HepG2 (cell line): ENCODE measurements around the gene MYBPC2. TPM values are rescaled to one million over a fixed set of nuclear protein-coding genes. Genes with fewer than 3 reads are reported as not detected.

Source experiments
- ATAC-seq: fragments of 200-7000 bp; cut with Tn5 transposase; 3 replicates; pipeline ENCODE4 v1.9.1; 2020; ENCODE audit warnings: mild to moderate bottlenecking, moderate library complexity
- BruUV-seq: library from RNA; stranded (reverse); fragments of 400-500 nt; replicated peaks from 2 replicates; lab custom pipeline; 2021; lab: Mats Ljungman, UMichigan
- CTCF ChIA-PET: fragments of 300-600 bp; formaldehyde crosslinking; extraction: SDS; loops from one replicate; lab custom pipeline; 2021; ENCODE audit warnings: low total read pairs, inconsistent platforms, low intra/inter-chr PET ratio; lab: Yijun Ruan, JAX
- POLR2A ChIA-PET: fragments of 350-600 bp; sonication (Branson Sonifier 250); formaldehyde crosslinking; loops from one replicate; lab custom pipeline; 2020; ENCODE audit warnings: antibody characterized with exemption, inconsistent platforms; lab: Yijun Ruan, JAX
- DNase-seq: peaks from one replicate; pipeline ENCODE4 v3.0.0-alpha.2; 2015; ENCODE audit warnings: low spot score
- FAIRE-seq: peaks from 3 replicates; lab custom pipeline; 2011; peaks lifted over from hg19 to GRCh38; lab: Jason Lieb, UNC
- H2AFZ ChIP-seq: one replicate; pipeline ENCODE4 v1.6.1; 2011; ENCODE audit warnings: low read length, inconsistent platforms
- H3K27ac ChIP-seq: fragments of 300-600 bp; 3 replicates; pipeline ENCODE4 v1.8.0; 2011; ENCODE audit warnings: mixed run types, mild to moderate bottlenecking, mixed read lengths, low read length, inconsistent platforms; ENCODE audit not compliant: insufficient read depth; ENCODE audit errors: extremely low read length
- H3K27me3 ChIP-seq, 2 experiments: fragments of 200-600 bp in 1 of 2; 2 replicates in 1 of 2; 3 replicates in 1 of 2; pipeline versions ENCODE4 v1.6.0 to v1.8.0; 2011; ENCODE audit warnings: low read length in 2 of 2, mild to moderate bottlenecking in 2 of 2, moderate library complexity in 2 of 2, inconsistent platforms in 1 of 2; ENCODE audit not compliant: insufficient read depth in 2 of 2, control insufficient read depth in 1 of 2
- H3K36me3 ChIP-seq, 2 experiments: fragments of 200-600 bp in 1 of 2; replicated peaks in 1 of 2; 2 replicates in 1 of 2; 3 replicates in 1 of 2; pipeline versions ENCODE4 v1.5.1 to v1.8.0; 2011; ENCODE audit warnings: low read length in 2 of 2, inconsistent platforms in 1 of 2; ENCODE audit not compliant: insufficient read depth in 2 of 2, control insufficient read depth in 1 of 2
- H3K4me1 ChIP-seq: 2 replicates; pipeline ENCODE4 v1.5.1; 2012; ENCODE audit warnings: low read length, inconsistent platforms; ENCODE audit not compliant: insufficient read depth
- H3K4me2 ChIP-seq: 2 replicates; pipeline ENCODE4 v1.6.0; 2011; ENCODE audit warnings: low read depth, low read length, inconsistent platforms
- H3K4me3 ChIP-seq, 3 experiments: fragments of 200-600 bp in 1 of 3; sonication (generic), shearing (Covaris generic) in 1 of 3; replicated peaks in 1 of 3; 2 replicates each; pipeline ENCODE4 v1.5.1; 2011 to 2016; ENCODE audit warnings: low read length in 3 of 3, inconsistent platforms in 2 of 3, low read depth in 2 of 3, mild to moderate bottlenecking in 2 of 3, control low read depth in 1 of 3, mixed read lengths in 1 of 3; ENCODE audit not compliant: insufficient read depth in 1 of 3
- H3K79me2 ChIP-seq: one replicate; pipeline ENCODE4 v1.6.1; 2011; ENCODE audit warnings: low read length, inconsistent platforms; ENCODE audit not compliant: insufficient read depth
- H3K9ac ChIP-seq: 2 replicates; pipeline ENCODE4 v1.6.0; 2011; ENCODE audit warnings: mild to moderate bottlenecking, low read depth, low read length, inconsistent platforms; ENCODE audit not compliant: insufficient read depth
- H3K9me3 ChIP-seq: 2 replicates; pipeline ENCODE4 v1.5.1; 2012; ENCODE audit warnings: mild to moderate bottlenecking, low read length
- H4K20me1 ChIP-seq: 2 replicates; pipeline ENCODE4 v1.6.0; 2011; ENCODE audit warnings: inconsistent platforms, mild to moderate bottlenecking, low read length, moderate library complexity; ENCODE audit not compliant: insufficient read depth
- BHLHE40 ChIP-seq: IDR thresholded peaks from 2 replicates; pipeline ENCODE4 v1.6.1; 2011; ENCODE audit warnings: low read length, improper control_type of control experiment
- HIVEP1 ChIP-seq: sonication (generic); formaldehyde crosslinking; IDR thresholded peaks from 2 replicates; pipeline ENCODE4 v1.4.0; 2020; ENCODE audit warnings: mild to moderate bottlenecking, missing genetic modification reagents
- KDM3A ChIP-seq: IDR thresholded peaks from 2 replicates; pipeline ENCODE4 v1.6.1; 2018; ENCODE audit warnings: low read depth, missing compliant biosample characterization
- NONO ChIP-seq, 2 experiments: fragments of 450-650 bp in 1 of 2; sonication (generic) in 1 of 2; formaldehyde crosslinking in 1 of 2; IDR thresholded peaks in 1 of 2; conservative IDR thresholded peaks in 1 of 2; 2 replicates each; pipeline versions ENCODE4 v1.6.1 to v1.8.0; 2017 to 2022; ENCODE audit warnings: mild to moderate bottlenecking in 1 of 2, missing genetic modification reagents in 1 of 2, moderate library complexity in 1 of 2
- PCBP2 ChIP-seq: fragments of 200-400 bp; formaldehyde crosslinking; optimal IDR thresholded peaks from 2 replicates; pipeline ENCODE3; 2018; ENCODE audit warnings: low read length, low read depth; ENCODE audit not compliant: poor library complexity, severe bottlenecking
- REPIN1 ChIP-seq: sonication (generic); formaldehyde crosslinking; IDR thresholded peaks from 2 replicates; pipeline ENCODE4 v1.8.0; 2022; ENCODE audit warnings: missing genetic modification reagents, low read depth, mild to moderate bottlenecking, borderline replicate concordance
- SNRNP70 ChIP-seq: fragments of 200-400 bp; formaldehyde crosslinking; IDR thresholded peaks from 2 replicates; pipeline ENCODE4 v1.6.1; 2017; ENCODE audit warnings: mild to moderate bottlenecking, low read depth, low read length, moderate library complexity
- ZFP1 ChIP-seq: IDR thresholded peaks from 2 replicates; pipeline ENCODE4 v1.6.1; 2016
- ZNF121 ChIP-seq: sonication (generic); formaldehyde crosslinking; IDR thresholded peaks from 2 replicates; pipeline ENCODE4 v1.5.0; 2020; ENCODE audit warnings: mild to moderate bottlenecking, missing genetic modification reagents
- ZNF180 ChIP-seq: sonication (generic); formaldehyde crosslinking; IDR thresholded peaks from 2 replicates; pipeline ENCODE4 v1.4.0; 2020; ENCODE audit warnings: low read depth, missing genetic modification reagents, borderline replicate concordance
- ZNF460 ChIP-seq: sonication (generic); formaldehyde crosslinking; IDR thresholded peaks from 2 replicates; pipeline ENCODE4 v1.5.1; 2020; ENCODE audit warnings: missing genetic modification reagents, mild to moderate bottlenecking, borderline replicate concordance
- ZNF549 ChIP-seq: sonication (generic); formaldehyde crosslinking; IDR thresholded peaks from 2 replicates; pipeline ENCODE4 v1.5.0; 2020; ENCODE audit warnings: missing genetic modification reagents
- ZNF720 ChIP-seq: sonication (generic); formaldehyde crosslinking; IDR thresholded peaks from 2 replicates; pipeline ENCODE4 v1.4.0; 2020; ENCODE audit warnings: missing genetic modification reagents
- WGBS: methylation state at CpG from one replicate; pipeline ENCODE4 v1.1.6; 2017; ENCODE audit warnings: low lambda C conversion rate; 5-methylcytosine and 5-hydroxymethylcytosine counted together
- in situ Hi-C: cut with HindIII; loops from 2 replicates; pipeline ENCODE4 v1.10.0; 2017; ENCODE audit warnings: low pct_unique_long_range_greater_than_20kb; ENCODE audit not compliant: extremely low pct_ligation_motif_present
- intact Hi-C: fragments of 100-400 bp; cut with micrococcal nuclease; formaldehyde crosslinking; loops from one replicate; pipeline ENCODE4 v1.10.0; 2022; ENCODE audit not compliant: unreplicated experiment
- polyA plus RNA-seq, 8 experiments: library from polyadenylated mRNA; depleted of rRNA in 3 of 8; stranded (reverse) in 7 of 8; unstranded in 1 of 8; fragments of >200 nt; fragmentation: Illumina TruSeq in 4 of 8; extraction: Trizol in 4 of 8; gene quantifications; 2 replicates each; pipeline versions ENCODE4 v1.2.1 to v1.2.3, GENCODE V29; 2011 to 2016; ENCODE audit warnings: low read depth in 4 of 8, missing spikeins in 1 of 8, mixed read lengths in 1 of 8; ENCODE audit not compliant: insufficient read depth in 1 of 8
- total RNA-seq, 5 experiments: library from RNA; depleted of rRNA; stranded (reverse); fragments of >200 nt; fragmentation: Illumina TruSeq; extraction: Trizol; gene quantifications; 2 replicates each; pipeline ENCODE4 v1.2.3, GENCODE V29; 2016; ENCODE audit warnings: low read depth in 1 of 5
- TF ChIP-seq, protein P1 (sequence below): IDR thresholded peaks from 2 replicates; pipeline ENCODE4 v1.6.1; 2016; ENCODE audit warnings: missing compliant biosample characterization, missing genetic modification reagents, borderline replicate concordance
- TF ChIP-seq, protein P2 (sequence below): sonication (generic); formaldehyde crosslinking; IDR thresholded peaks from 2 replicates; pipeline ENCODE4 v1.4.0; 2020; ENCODE audit warnings: mild to moderate bottlenecking, missing genetic modification reagents
- TF ChIP-seq, protein P3 (sequence below): IDR thresholded peaks from 2 replicates; pipeline ENCODE4 v1.6.1; 2012; ENCODE audit warnings: low read depth, low read length, improper control_type of control experiment
- TF ChIP-seq, protein P4 (sequence below): fragments of 450-650 bp; IDR thresholded peaks from 2 replicates; pipeline ENCODE4 v1.6.1; 2017
- TF ChIP-seq, protein P5 (sequence below): conservative IDR thresholded peaks from 2 replicates; pipeline ENCODE4 v1.6.1; 2018; ENCODE audit warnings: missing genetic modification reagents

Gene MYBPC2
- total and polyA plus RNA-seq, 2 of the 13 experiments (the other 11 are each of a cell fraction or from before 2014, with no cell fraction given): not detected

DNA sequence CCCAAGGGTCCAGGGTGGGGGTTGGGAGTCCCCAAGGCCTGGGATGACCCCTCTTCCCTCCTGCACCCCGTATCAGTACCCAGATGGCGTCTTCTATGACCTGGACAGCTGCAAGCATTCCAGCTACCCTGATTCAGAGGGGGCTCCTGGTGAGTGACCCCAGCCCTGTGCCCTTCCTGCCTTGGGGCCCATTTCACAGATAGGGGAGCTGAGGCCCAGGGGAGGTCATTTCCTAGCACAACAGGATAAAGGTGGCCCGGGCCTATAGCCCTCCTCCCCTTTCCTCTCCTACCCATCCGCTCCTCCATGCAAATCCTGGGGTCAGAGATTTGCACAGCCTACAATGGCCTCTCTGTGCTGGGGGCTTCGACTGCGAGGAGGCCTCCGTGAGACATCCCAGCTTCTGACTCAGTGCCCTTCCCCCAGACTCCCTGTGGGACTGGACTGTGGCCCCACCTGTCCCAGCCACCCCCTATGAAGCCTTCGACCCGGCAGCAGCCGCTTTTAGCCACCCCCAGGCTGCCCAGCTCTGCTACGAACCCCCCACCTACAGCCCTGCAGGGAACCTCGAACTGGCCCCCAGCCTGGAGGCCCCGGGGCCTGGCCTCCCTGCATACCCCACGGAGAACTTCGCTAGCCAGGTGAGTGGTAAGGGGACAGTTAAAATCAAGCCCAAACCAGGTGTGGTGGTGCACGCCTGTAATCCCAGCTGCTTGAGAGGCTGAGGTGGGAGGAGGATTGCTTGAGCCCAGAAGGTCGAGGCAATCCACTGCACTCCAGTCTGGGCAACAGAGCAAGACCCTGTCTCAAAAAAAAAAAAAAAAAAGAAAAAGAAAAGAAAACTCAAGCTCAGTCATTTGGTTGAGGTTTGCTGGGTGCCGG, 10.1 kb upstream of the MYBPC2 start:
- Histone ChIP-seq H3K4me1 (peaks cover 19% of the 10 kb centered on the region), H3K27me3 (no peaks in the 10 kb centered on the region; a peak in 1 of 5 replicates), H3K9me3 (no peaks in the 10 kb centered on the region), H3K4me2 (peak overlapping the region; percentile 42), H3K9ac (no peak overlapping the region), H3K27ac (no peak overlapping the region), H2AFZ (no peak overlapping the region), H4K20me1 (no peaks in the 10 kb centered on the region), H3K79me2 (no peaks in the 10 kb centered on the region), H3K36me3 (no peaks in the 10 kb centered on the region), H3K4me3 (no peak overlapping the region)
- no TSS peak for BruUV-seq
- CTCF ChIA-PET: no interaction called here
- POLR2A ChIA-PET: no interaction called here
- ATAC-seq: no peak
- WGBS: 21% methylated on average over 17 of the region's 18 CpGs
- in situ Hi-C loops (no loop called here), intact Hi-C loops (no loop called here)
- no peak for FAIRE-seq
- no peak for DNase-seq
- TF ChIP-seq KDM3A (CRISPR knock-in tag) (no peak), ZNF121 (CRISPR knock-in tag) (peak; percentile 53; the same call in 1 of the 2 replicates), NONO (IDR thresholded peaks at IDR 0.05) (no peak), NONO (CRISPR knock-in tag; conservative IDR thresholded peaks at IDR 0.05) (0 out of 2 replicates have a peak, but pooled peaks have one; percentile 9), ZNF549 (CRISPR knock-in tag) (no peak), ZNF180 (CRISPR knock-in tag) (no peak), SNRNP70 (no peak), ZNF460 (CRISPR knock-in tag) (peak; percentile 78), ZFP1 (CRISPR knock-in tag) (no peak), BHLHE40 (no peak), PCBP2 (no peak), HIVEP1 (CRISPR knock-in tag) (no peak), REPIN1 (no peak), ZNF720 (CRISPR knock-in tag) (no peak)
- TF ChIP-seq, protein P1, sequence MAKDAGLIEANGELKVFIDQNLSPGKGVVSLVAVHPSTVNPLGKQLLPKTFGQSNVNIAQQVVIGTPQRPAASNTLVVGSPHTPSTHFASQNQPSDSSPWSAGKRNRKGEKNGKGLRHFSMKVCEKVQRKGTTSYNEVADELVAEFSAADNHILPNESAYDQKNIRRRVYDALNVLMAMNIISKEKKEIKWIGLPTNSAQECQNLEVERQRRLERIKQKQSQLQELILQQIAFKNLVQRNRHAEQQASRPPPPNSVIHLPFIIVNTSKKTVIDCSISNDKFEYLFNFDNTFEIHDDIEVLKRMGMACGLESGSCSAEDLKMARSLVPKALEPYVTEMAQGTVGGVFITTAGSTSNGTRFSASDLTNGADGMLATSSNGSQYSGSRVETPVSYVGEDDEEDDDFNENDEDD (CRISPR knock-in tag): no peak
- TF ChIP-seq, protein P2, sequence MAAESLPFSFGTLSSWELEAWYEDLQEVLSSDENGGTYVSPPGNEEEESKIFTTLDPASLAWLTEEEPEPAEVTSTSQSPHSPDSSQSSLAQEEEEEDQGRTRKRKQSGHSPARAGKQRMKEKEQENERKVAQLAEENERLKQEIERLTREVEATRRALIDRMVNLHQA (CRISPR knock-in tag): no peak
- TF ChIP-seq, protein P3, sequence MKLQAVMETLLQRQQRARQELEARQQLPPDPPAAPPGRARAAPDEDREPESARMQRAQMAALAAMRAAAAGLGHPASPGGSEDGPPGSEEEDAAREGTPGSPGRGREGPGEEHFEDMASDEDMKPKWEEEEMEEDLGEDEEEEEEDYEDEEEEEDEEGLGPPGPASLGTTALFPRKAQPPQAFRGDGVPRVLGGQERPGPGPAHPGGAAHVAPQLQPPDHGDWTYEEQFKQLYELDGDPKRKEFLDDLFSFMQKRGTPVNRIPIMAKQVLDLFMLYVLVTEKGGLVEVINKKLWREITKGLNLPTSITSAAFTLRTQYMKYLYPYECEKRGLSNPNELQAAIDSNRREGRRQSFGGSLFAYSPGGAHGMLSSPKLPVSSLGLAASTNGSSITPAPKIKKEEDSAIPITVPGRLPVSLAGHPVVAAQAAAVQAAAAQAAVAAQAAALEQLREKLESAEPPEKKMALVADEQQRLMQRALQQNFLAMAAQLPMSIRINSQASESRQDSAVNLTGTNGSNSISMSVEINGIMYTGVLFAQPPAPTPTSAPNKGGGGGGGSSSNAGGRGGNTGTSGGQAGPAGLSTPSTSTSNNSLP: no peak
- TF ChIP-seq, protein P4, sequence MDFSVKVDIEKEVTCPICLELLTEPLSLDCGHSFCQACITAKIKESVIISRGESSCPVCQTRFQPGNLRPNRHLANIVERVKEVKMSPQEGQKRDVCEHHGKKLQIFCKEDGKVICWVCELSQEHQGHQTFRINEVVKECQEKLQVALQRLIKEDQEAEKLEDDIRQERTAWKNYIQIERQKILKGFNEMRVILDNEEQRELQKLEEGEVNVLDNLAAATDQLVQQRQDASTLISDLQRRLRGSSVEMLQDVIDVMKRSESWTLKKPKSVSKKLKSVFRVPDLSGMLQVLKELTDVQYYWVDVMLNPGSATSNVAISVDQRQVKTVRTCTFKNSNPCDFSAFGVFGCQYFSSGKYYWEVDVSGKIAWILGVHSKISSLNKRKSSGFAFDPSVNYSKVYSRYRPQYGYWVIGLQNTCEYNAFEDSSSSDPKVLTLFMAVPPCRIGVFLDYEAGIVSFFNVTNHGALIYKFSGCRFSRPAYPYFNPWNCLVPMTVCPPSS: no peak
- TF ChIP-seq, protein P5, sequence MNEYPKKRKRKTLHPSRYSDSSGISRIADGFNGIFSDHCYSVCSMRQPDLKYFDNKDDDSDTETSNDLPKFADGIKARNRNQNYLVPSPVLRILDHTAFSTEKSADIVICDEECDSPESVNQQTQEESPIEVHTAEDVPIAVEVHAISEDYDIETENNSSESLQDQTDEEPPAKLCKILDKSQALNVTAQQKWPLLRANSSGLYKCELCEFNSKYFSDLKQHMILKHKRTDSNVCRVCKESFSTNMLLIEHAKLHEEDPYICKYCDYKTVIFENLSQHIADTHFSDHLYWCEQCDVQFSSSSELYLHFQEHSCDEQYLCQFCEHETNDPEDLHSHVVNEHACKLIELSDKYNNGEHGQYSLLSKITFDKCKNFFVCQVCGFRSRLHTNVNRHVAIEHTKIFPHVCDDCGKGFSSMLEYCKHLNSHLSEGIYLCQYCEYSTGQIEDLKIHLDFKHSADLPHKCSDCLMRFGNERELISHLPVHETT: no peak
